AG10803 (cell line): ENCODE measurements around the gene SSNA1.

Experiments
- DNase-seq: peaks from one replicate; pipeline ENCODE4 v3.0.0; 2010; ENCODE audit warnings: low read depth
- H3K4me3 ChIP-seq: 2 replicates; pipeline ENCODE4 v1.5.1; 2011; ENCODE audit warnings: mild to moderate bottlenecking, low read length, control low read depth
- CTCF ChIP-seq: conservative IDR thresholded peaks from 2 replicates; pipeline ENCODE4 v1.5.1; 2011; ENCODE audit warnings: mild to moderate bottlenecking, low read length, control low read depth, inconsistent platforms

The SSNA1 gene

DNA sequence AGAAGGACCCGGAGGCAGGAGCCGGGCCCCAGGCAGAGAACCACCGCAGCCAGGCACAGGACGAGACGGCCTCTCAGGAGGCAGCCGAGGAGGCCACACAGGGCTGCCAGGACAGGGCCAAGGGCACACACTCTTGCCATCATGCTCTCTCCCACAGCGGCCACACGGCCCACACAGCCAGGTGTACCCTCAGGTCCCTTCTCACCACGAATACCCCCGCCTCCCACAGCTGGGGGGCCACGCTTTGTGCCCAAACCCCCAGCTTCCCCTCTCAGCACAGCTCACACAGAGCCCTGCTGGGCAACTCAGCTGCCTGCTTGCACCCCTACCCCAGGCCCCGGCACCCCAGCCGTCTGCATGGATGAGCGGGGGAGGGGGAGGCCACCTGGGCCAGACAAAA is 5.3 kb downstream of the SSNA1 start:
- no peak for TF ChIP-seq CTCF
- DNase-seq, result no peak
- no peak overlapping the region for H3K4me3 ChIP-seq

- TF ChIP-seq CTCF, result no peak
- no peak overlapping the region for H3K4me3 ChIP-seq
- no peak for DNase-seq
Observed at GRCh38 chr9:137194388-137194787, 5.9 kb downstream of the SSNA1 start.

DNA sequence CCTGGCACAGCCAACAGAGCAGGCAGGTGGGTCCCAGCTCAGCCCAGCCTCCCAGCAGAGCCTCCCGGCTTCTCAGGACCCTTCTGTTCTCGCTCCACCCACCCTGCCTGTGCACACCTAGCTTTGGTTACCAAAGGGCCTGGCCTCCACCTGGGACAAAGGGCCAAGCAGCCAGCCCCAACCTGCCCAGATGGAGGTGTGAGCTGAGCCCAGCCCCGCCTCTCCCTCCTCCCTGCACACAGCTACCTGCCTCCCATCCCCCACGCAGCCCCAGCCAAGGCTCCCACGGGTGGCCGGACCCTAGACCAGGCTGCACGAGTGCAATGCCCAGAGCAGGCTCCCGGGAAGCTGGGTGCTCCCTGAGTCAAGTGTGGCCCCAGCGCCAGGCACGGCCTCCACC is 6.4 kb downstream of the SSNA1 start:
- no peak for DNase-seq
- H3K4me3 ChIP-seq, result no peak overlapping the region
- TF ChIP-seq CTCF, result no peak

DNA sequence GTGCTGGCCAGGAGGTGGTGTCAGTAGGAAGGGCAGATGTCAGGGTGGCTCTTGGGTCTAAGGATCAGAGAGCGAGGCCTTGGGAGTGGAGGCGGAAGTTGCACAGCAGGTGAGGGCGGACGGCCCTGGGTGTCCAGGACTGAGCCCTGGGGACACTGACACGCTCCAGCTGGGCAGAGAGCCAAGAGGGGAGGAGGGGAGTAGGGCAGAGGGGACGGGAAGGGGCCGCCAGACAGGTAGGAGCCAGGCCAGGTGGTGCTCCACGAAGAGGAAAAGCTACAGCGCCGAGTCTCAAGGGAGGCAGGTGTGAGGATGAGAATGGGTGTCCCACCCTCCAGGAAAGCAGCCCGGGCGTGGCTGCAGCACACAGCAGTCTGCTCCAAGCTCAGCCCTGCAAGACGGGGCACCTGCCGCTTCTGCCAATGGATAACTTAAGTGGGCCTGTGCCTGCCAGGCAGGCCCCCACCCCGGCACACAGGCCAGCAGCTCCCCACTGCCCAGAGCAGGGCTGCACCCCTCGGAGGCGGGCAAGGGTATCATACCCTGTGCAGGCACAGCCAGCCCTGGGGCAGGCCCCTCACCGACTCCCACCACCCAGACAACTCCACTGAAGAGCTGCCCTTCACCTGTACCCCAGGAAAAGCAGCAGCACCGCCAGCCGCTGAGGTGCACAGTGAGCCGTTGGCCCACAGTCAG is 7.2 kb downstream of the SSNA1 start:
- H3K4me3 ChIP-seq, result no peak overlapping the region
- no peak for DNase-seq
- TF ChIP-seq CTCF, result no peak

DNA sequence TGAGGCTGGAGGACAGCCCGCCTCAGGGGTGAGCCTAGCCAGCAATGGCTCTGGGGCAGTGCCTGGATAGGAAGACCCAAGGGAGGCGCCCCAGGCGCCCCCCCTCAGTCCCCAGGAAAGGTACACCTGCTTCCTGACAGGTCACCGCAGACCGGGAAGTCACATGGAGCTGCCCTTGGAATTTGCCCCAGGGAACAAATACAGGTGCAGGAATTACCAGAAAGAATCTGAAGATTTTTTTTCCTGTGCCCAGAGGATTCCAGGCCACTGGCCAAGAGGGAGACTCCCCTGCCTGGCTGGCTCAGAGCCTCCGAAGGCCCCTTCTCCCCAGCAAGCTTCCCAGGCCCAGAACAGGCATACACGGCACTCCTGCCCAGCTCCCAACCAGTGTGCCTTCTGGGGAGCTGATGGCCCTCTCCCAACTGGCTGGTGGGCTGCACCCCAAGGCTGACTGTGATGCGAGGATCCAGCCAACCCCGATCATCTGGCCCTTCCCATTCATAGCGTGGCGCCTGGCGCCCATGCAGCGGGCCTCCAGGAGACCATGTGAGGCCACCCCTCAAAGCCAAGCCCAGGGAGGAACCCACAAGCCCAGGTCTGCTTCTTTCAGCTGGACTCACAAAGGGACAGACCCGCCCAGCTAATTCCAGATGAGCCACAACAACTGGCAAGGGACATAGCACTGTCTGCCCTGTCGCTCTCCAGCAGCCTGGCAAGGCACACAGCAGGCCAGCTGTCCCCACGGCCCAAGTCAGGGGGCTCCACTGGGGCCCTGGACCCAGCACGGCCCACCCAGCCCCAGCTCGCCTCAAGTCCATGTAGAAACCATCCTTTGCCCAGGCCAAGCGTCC is 9.8 kb downstream of the SSNA1 start:
- peak overlapping the region; percentile 52 for H3K4me3 ChIP-seq
- no peak for DNase-seq
- TF ChIP-seq CTCF, result no peak

- H3K4me3 ChIP-seq, result peak overlapping the region; percentile 52
- no peak for DNase-seq
- TF ChIP-seq CTCF, result no peak
Observed at GRCh38 chr9:137198902-137199283, 10.4 kb downstream of the SSNA1 start.
